HCT116 (cell line): ENCODE results near the gene IZUMO1. TPM values are rescaled to one million over a fixed set of nuclear protein-coding genes. Genes with fewer than 3 reads are reported as not detected.

ENCODE experiments used
- ATAC-seq: fragments of 200-7000 bp; cut with Tn5 transposase; 2 replicates; pipeline ENCODE4 v1.9.1; 2020; ENCODE audit warnings: mild to moderate bottlenecking, moderate library complexity
- BruUV-seq: library from RNA; stranded (reverse); fragments of 400-500 nt; replicated peaks from 2 replicates; lab custom pipeline; 2021; lab: Mats Ljungman, UMichigan
- CTCF ChIA-PET: fragments of 300-600 bp; sonication (Branson Sonifier 250); formaldehyde crosslinking; loops from one replicate; lab custom pipeline; 2021; ENCODE audit warnings: antibody characterized with exemption; lab: Charles Lee
- POLR2A ChIA-PET: fragments of 300-600, 350-600 bp; sonication (Branson Sonifier 250); formaldehyde crosslinking; loops from one replicate; lab custom pipeline; 2021; ENCODE audit warnings: antibody characterized with exemption; lab: Charles Lee
- RAD21 ChIA-PET, 2 experiments: fragments of 300-600 bp; sonication (Branson Sonifier 250); formaldehyde crosslinking; loops; one replicate each; lab custom pipeline; 2023; ENCODE audit warnings: low total read pairs in 2 of 2; ENCODE audit not compliant: uncharacterized antibody in 2 of 2, unreplicated experiment in 2 of 2, low non-redundant PET in 1 of 2; lab: Charles Lee
- DNase-seq: peaks from one replicate; pipeline ENCODE4 v3.0.0-alpha.2; 2010; ENCODE audit warnings: low read depth, low spot score
- H2AFZ ChIP-seq: fragments of 200-600 bp; shearing (Covaris generic), sonication (generic); 2 replicates; pipeline ENCODE4 v1.6.1; 2017; ENCODE audit warnings: low read depth, mixed run types, mixed read lengths, antibody characterized with exemption, low read length; ENCODE audit not compliant: poor library complexity, severe bottlenecking
- H3K27ac ChIP-seq: 2 replicates; pipeline ENCODE4 v1.5.1; 2012; ENCODE audit warnings: low read depth, low read length
- H3K27me3 ChIP-seq: fragments of 200-600 bp; sonication (generic); 2 replicates; pipeline ENCODE4 v1.6.1; 2016; ENCODE audit warnings: mixed run types, low read length, mixed read lengths; ENCODE audit not compliant: insufficient read depth
- H3K36me3 ChIP-seq, 2 experiments: fragments of 200-500 bp in 1 of 2; fragments of 200-600 bp in 1 of 2; sonication (Bioruptor generic) in 1 of 2; sonication (generic) in 1 of 2; 2 replicates each; pipeline versions ENCODE4 v1.5.1 to v1.6.1; 2014 to 2016; ENCODE audit warnings: low read length in 2 of 2, inconsistent platforms in 1 of 2, mixed read lengths in 1 of 2, mixed run types in 1 of 2; ENCODE audit not compliant: insufficient read depth in 2 of 2, control insufficient read depth in 1 of 2
- H3K4me1 ChIP-seq, 2 experiments: fragments of 200-600 bp in 1 of 2; sonication (generic) in 1 of 2; 2 replicates each; pipeline versions ENCODE4 v1.5.1 to v1.6.1; 2012 to 2017; ENCODE audit warnings: low read length in 2 of 2, inconsistent platforms in 1 of 2, mild to moderate bottlenecking in 1 of 2, mixed read lengths in 1 of 2, mixed run types in 1 of 2, moderate library complexity in 1 of 2; ENCODE audit not compliant: insufficient read depth in 2 of 2, control insufficient read depth in 1 of 2
- H3K4me2 ChIP-seq: fragments of 200-600 bp; sonication (generic); 2 replicates; pipeline ENCODE4 v1.6.1; 2017; ENCODE audit warnings: mixed run types, low read length, mixed read lengths
- H3K4me3 ChIP-seq, 2 experiments: fragments of 200-600 bp in 1 of 2; sonication (generic) in 1 of 2; replicated peaks in 1 of 2; 2 replicates each; pipeline ENCODE4 v1.5.1; 2011 to 2016; ENCODE audit warnings: low read length in 2 of 2, control low read depth in 1 of 2, low read depth in 1 of 2, mild to moderate bottlenecking in 1 of 2, mixed read lengths in 1 of 2, mixed run types in 1 of 2
- H3K79me2 ChIP-seq: fragments of 200-600 bp; sonication (generic); 2 replicates; pipeline ENCODE4 v1.6.1; 2017; ENCODE audit warnings: mild to moderate bottlenecking, mixed run types, low read length, moderate library complexity, mixed read lengths; ENCODE audit not compliant: insufficient read depth
- H3K9ac ChIP-seq: fragments of 200-600 bp; sonication (generic); 2 replicates; pipeline ENCODE4 v1.6.1; 2016; ENCODE audit warnings: low read length, mixed read lengths
- H3K9me2 ChIP-seq: fragments of 200-600 bp; sonication (generic), shearing (Covaris generic); 2 replicates; pipeline ENCODE4 v1.6.1; 2017; ENCODE audit warnings: mixed run types, mild to moderate bottlenecking, moderate library complexity; ENCODE audit not compliant: insufficient read depth
- H3K9me3 ChIP-seq, 2 experiments: fragments of 200-500 bp in 1 of 2; fragments of 200-600 bp in 1 of 2; sonication (Bioruptor generic) in 1 of 2; sonication (generic) in 1 of 2; 2 replicates each; pipeline ENCODE4 v1.6.1; 2014 to 2017; ENCODE audit warnings: low read length in 2 of 2, mixed read lengths in 2 of 2, inconsistent platforms in 1 of 2, low read depth in 1 of 2, mild to moderate bottlenecking in 1 of 2, mixed run types in 1 of 2, moderate library complexity in 1 of 2; ENCODE audit not compliant: control insufficient read depth in 1 of 2, insufficient read depth in 1 of 2
- H4K20me1 ChIP-seq: fragments of 200-600 bp; sonication (generic), shearing (Covaris generic); 2 replicates; pipeline ENCODE4 v1.6.1; 2017; ENCODE audit warnings: mixed run types, mild to moderate bottlenecking, moderate library complexity; ENCODE audit not compliant: insufficient read depth
- EGR1 ChIP-seq: IDR thresholded peaks from 2 replicates; pipeline ENCODE4 v1.6.1; 2012; ENCODE audit warnings: low read depth
- EZH2phosphoT487 ChIP-seq: fragments of 200-600 bp; IDR thresholded peaks from 2 replicates; pipeline ENCODE4 v1.6.1; 2018; ENCODE audit warnings: antibody characterized with exemption, borderline replicate concordance
- FOSL1 ChIP-seq: IDR thresholded peaks from 2 replicates; pipeline ENCODE4 v1.6.1; 2012; ENCODE audit warnings: low read depth
- JUND ChIP-seq: IDR thresholded peaks from 2 replicates; pipeline ENCODE4 v1.6.1; 2012
- SP1 ChIP-seq: IDR thresholded peaks from 2 replicates; pipeline ENCODE4 v1.6.1; 2012; ENCODE audit warnings: low read depth
- TCF7L2 ChIP-seq: IDR thresholded peaks from 2 replicates; pipeline ENCODE4 v1.7.0; 2011; ENCODE audit warnings: borderline replicate concordance, inconsistent platforms; ENCODE audit not compliant: insufficient read depth, insufficient read length; ENCODE audit errors: extremely low read depth
- YY1 ChIP-seq: IDR thresholded peaks from 2 replicates; pipeline ENCODE4 v1.6.1; 2011; ENCODE audit warnings: low read length, low read depth, moderate library complexity, mild to moderate bottlenecking; ENCODE audit not compliant: insufficient replicate concordance; ENCODE audit errors: extremely low read depth
- ZFX ChIP-seq: fragments of 450-650 bp; IDR thresholded peaks from 2 replicates; pipeline ENCODE4 v1.6.1; 2017
- ZNF274 ChIP-seq: fragments of 200-500 bp; sonication (Bioruptor generic); IDR thresholded peaks from 2 replicates; pipeline ENCODE4 v1.6.1; 2014; ENCODE audit warnings: mild to moderate bottlenecking, low read depth, low read length, inconsistent platforms
- intact Hi-C: fragments of 100-400 bp; cut with micrococcal nuclease; formaldehyde crosslinking; loops from 2 replicates; pipeline ENCODE4 v1.10.0; 2022
- total RNA-seq: library from RNA; stranded (reverse); gene quantifications from one replicate; pipeline ENCODE4 v1.2.1, GENCODE V29; 2021; ENCODE audit not compliant: unreplicated experiment
- TF ChIP-seq, protein P1 (sequence below): IDR thresholded peaks from 2 replicates; pipeline ENCODE4 v1.6.1; 2012; ENCODE audit warnings: low read depth

The IZUMO1 gene
- total RNA-seq, 1 experiment from 2014 or later = 1.7 TPM

- Histone ChIP-seq H3K4me2 (no peak overlapping the region), H2AFZ (no peak overlapping the region), H3K36me3 (peaks cover 0 to 5% of the 10 kb centered on the region in 2 experiments; a peak in 1 of 4 replicates), H3K9me3 (no peaks in the 10 kb centered on the region), H3K79me2 (peaks cover 16% of the 10 kb centered on the region), H3K27me3 (no peaks in the 10 kb centered on the region), H3K4me1 (peaks cover 25 to 35% of the 10 kb centered on the region in 2 experiments), H3K4me3 (no peak overlapping the region), H3K9ac (no peak overlapping the region), H4K20me1 (no peaks in the 10 kb centered on the region), H3K27ac (no peak overlapping the region; the same call in 1 of the 2 replicates), H3K9me2 (no peaks in the 10 kb centered on the region)
- ChIA-PET POLR2A (no interaction called here), CTCF (no interaction called here), RAD21 (no interaction called here)
- intact Hi-C loops = no loop called here
- no peak for DNase-seq
- no TSS peak for BruUV-seq
- TF ChIP-seq TCF7L2 (no peak), YY1 (no peak), ZNF274 (no peak), SP1 (no peak), ZFX (no peak), EZH2phosphoT487 (no peak), JUND (no peak), FOSL1 (no peak), EGR1 (no peak)
- TF ChIP-seq, protein P1, sequence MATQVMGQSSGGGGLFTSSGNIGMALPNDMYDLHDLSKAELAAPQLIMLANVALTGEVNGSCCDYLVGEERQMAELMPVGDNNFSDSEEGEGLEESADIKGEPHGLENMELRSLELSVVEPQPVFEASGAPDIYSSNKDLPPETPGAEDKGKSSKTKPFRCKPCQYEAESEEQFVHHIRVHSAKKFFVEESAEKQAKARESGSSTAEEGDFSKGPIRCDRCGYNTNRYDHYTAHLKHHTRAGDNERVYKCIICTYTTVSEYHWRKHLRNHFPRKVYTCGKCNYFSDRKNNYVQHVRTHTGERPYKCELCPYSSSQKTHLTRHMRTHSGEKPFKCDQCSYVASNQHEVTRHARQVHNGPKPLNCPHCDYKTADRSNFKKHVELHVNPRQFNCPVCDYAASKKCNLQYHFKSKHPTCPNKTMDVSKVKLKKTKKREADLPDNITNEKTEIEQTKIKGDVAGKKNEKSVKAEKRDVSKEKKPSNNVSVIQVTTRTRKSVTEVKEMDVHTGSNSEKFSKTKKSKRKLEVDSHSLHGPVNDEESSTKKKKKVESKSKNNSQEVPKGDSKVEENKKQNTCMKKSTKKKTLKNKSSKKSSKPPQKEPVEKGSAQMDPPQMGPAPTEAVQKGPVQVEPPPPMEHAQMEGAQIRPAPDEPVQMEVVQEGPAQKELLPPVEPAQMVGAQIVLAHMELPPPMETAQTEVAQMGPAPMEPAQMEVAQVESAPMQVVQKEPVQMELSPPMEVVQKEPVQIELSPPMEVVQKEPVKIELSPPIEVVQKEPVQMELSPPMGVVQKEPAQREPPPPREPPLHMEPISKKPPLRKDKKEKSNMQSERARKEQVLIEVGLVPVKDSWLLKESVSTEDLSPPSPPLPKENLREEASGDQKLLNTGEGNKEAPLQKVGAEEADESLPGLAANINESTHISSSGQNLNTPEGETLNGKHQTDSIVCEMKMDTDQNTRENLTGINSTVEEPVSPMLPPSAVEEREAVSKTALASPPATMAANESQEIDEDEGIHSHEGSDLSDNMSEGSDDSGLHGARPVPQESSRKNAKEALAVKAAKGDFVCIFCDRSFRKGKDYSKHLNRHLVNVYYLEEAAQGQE = no peak
- no peak for ATAC-seq
These were observed 9.1 kb upstream of the IZUMO1 start for GRCh38 chr19:48755787-48756186.
